22Rv1 (cell line): ENCODE data around the gene YWHAG.
"Not testable (repeated sequence)": the region's sequence is repeated elsewhere in the genome, so short reads cannot be mapped to it uniquely, and the experiment has no call there.

Source experiments
- H3K27ac ChIP-seq: fragments of 450-650 bp; 2 replicates; pipeline ENCODE4 v1.5.1; 2017
- CTCF ChIP-seq: fragments of 450-650 bp; IDR thresholded peaks from 2 replicates; pipeline ENCODE4 v1.5.1; 2017; ENCODE audit warnings: mild to moderate bottlenecking
- ZFX ChIP-seq: fragments of 450-650 bp; IDR thresholded peaks from 2 replicates; pipeline ENCODE4 v1.6.1; 2017; ENCODE audit warnings: antibody characterized with exemption, borderline replicate concordance

The YWHAG gene

GRCh38 chr7:76358481-76359110 is at the start of gene YWHAG:
Gene YWHAG, minus strand, starts transcription at chr7:76358991. Its CDS starts 183 bp downstream, at chr7:76358808.
- H3K27ac ChIP-seq = peak within 1 kb of the TSS; percentile 89
- no peak for TF ChIP-seq ZFX
- no peak for TF ChIP-seq CTCF

- H3K27ac ChIP-seq = no peak overlapping the region
- TF ChIP-seq ZFX (no peak), CTCF (no peak)
Observed at GRCh38 chr7:76408121-76408560, 49.4 kb upstream of the YWHAG start.

- TF ChIP-seq CTCF (no peak), ZFX (no peak)
- H3K27ac ChIP-seq = no peak overlapping the region
Observed at GRCh38 chr7:76407718-76408117, 48.9 kb upstream of the YWHAG start.

- H3K27ac ChIP-seq = no peak overlapping the region
Observed at GRCh38 chr7:76405738-76406137, 46.9 kb upstream of the YWHAG start.

GRCh38 chr7:76403780-76404494 is 45.1 kb upstream of the YWHAG start:
- no peak overlapping the region for H3K27ac ChIP-seq
- TF ChIP-seq CTCF = no peak
- TF ChIP-seq ZFX = no peak

More at GRCh38 chr7:76405738-76406137, 46.9 kb upstream of the YWHAG start:
- TF ChIP-seq ZFX = no peak
- TF ChIP-seq CTCF = no peak

- H3K27ac ChIP-seq = not testable (repeated sequence)
Observed at GRCh38 chr7:76403097-76403496, 44.3 kb upstream of the YWHAG start.

GRCh38 chr7:76400248-76400647 is 41.5 kb upstream of the YWHAG start:
- no peak for TF ChIP-seq CTCF
- TF ChIP-seq ZFX = no peak
- no peak overlapping the region for H3K27ac ChIP-seq
